Measurements from ENCODE around the gene JMY.
A peak's percentile ranks its signal among the peaks of the same experiment; 100 is the strongest.

The JMY gene

GRCh38 chr5:79235634-79236361 is at the start of gene JMY:
TSS of gene JMY (plus strand) at chr5:79236131. CDS start at chr5:79236651, 520 bp downstream.
- peak; percentile 62 for DNase-seq (ENCODE audit: low read depth)

- no peak for DNase-seq (ENCODE audit: low read depth)
Observed at GRCh38 chr5:79186455-79186854, 49.5 kb upstream of the JMY start.

GRCh38 chr5:79189439-79190234 is 46.3 kb upstream of the JMY start:
- no peak for DNase-seq (ENCODE audit: low read depth)

- no peak for DNase-seq (ENCODE audit: low read depth)
Observed at GRCh38 chr5:79190235-79190529, 45.7 kb upstream of the JMY start.

GRCh38 chr5:79191457-79191856 is 44.5 kb upstream of the JMY start:
- DNase-seq (ENCODE audit: low read depth), result no peak

- DNase-seq (ENCODE audit: low read depth), result no peak
Observed at GRCh38 chr5:79193643-79194042, 42.3 kb upstream of the JMY start.

GRCh38 chr5:79200573-79201183 is 35.3 kb upstream of the JMY start:
- DNase-seq (ENCODE audit: low read depth), result no peak

- DNase-seq (ENCODE audit: low read depth), result no peak
Observed at GRCh38 chr5:79201206-79201605, 34.7 kb upstream of the JMY start.

- no peak for DNase-seq (ENCODE audit: low read depth)
Observed at GRCh38 chr5:79202076-79202475, 33.9 kb upstream of the JMY start.

- DNase-seq (ENCODE audit: low read depth), result no peak
Observed at GRCh38 chr5:79205965-79206364, 30.0 kb upstream of the JMY start.

- no peak for DNase-seq (ENCODE audit: low read depth)
Observed at GRCh38 chr5:79206541-79206940, 29.4 kb upstream of the JMY start.

- no peak for DNase-seq (ENCODE audit: low read depth)
Observed at GRCh38 chr5:79209505-79209904, 26.4 kb upstream of the JMY start.

- DNase-seq (ENCODE audit: low read depth), result no peak
Observed at GRCh38 chr5:79224286-79224984, 11.5 kb upstream of the JMY start.

- DNase-seq (ENCODE audit: low read depth), result no peak
Observed at GRCh38 chr5:79225026-79225425, 10.9 kb upstream of the JMY start.

GRCh38 chr5:79225441-79225840 is 10.5 kb upstream of the JMY start:
- no peak for DNase-seq (ENCODE audit: low read depth)

GRCh38 chr5:79227484-79228025 is 8.4 kb upstream of the JMY start:
- DNase-seq (ENCODE audit: low read depth), result no peak

GRCh38 chr5:79229357-79230174 is 6.4 kb upstream of the JMY start:
- no peak for DNase-seq (ENCODE audit: low read depth)

GRCh38 chr5:79235261-79235633 is 684 bp upstream of the JMY start:
- no peak for DNase-seq (ENCODE audit: low read depth)

- DNase-seq (ENCODE audit: low read depth), result no peak
Observed at GRCh38 chr5:79236362-79236969, 535 bp downstream of the JMY start.

- no peak for DNase-seq (ENCODE audit: low read depth)
Observed at GRCh38 chr5:79236970-79237739, 1.2 kb downstream of the JMY start.
